Stimulated activated CD4-positive, alpha-beta T cell treated with anti-CD3 and anti-CD28 coated beads, Interleukin-4, amount 100 ng/mL, for 48 hours (primary cell): ENCODE data around the gene RSBN1L.
A peak's percentile ranks its signal among the peaks of the same experiment; 100 is the strongest.

Source experiments
- DNase-seq, 2 donors: peaks; one replicate each; pipeline ENCODE4 v3.0.0-alpha.2; 2020; ENCODE audit warnings: low read depth in 2 of 2

The RSBN1L gene

DNA sequence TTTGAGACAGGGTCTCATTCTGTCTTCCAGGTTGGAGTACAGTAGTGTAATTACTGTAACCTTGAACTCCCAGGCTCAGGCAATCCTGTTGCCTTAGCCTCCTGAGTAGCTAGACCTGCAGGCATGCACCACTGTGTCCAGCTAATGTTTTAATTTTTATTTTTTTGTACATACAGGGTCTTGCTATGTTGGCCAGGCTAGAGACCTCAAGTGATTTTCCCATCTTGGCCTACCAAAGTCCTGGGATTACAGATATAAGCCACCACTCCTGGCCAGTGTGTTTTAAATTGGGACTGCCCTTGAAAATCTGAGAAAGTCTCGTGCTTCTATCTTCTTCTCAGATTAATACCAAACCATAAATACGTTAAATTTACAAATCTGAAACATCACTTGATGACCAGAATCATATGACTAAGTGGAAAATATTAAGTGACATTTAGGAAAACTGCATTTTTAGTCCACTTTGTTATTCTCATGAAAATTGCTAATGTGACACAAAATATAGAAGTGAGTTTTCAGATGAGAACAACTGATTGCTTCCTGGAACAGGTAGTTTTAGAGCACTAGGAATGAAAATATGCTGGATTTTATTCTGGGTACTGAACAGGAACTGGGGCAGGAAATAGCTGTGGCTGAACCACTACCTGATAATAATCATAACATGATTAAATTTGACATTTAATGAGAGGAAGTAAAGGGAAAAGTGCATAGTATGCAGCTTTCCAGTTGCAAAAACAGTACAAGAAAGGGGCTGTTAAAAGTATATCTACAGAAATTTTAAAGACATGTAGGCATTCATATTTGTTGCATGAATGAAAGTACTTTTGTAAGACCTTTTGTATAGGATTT, 106.5 kb downstream of the RSBN1L start:
- no peak for DNase-seq

DNA sequence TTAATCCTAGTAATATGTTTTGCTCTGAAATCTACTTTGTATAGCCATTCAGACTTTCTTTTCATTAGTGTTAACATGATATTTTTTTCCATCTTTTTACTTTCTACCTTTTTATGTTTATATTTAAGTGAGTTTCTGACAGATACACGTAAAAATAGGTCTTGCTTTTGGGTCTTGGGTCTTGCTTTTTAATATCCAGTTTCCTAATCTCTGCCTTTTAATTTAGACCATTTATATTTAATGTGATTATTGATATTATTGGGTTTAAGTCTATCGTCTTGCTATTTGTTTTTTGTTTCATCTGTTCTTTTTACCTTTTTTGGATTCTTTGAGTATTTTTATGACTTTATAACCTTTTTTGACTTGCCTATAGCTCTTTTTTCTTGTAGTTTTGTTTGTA, 110.2 kb downstream of the RSBN1L start:
- no peak for DNase-seq

- no peak for DNase-seq
These were observed 112.3 kb downstream of the RSBN1L start for GRCh38 chr7:77808517-77808916.

DNA sequence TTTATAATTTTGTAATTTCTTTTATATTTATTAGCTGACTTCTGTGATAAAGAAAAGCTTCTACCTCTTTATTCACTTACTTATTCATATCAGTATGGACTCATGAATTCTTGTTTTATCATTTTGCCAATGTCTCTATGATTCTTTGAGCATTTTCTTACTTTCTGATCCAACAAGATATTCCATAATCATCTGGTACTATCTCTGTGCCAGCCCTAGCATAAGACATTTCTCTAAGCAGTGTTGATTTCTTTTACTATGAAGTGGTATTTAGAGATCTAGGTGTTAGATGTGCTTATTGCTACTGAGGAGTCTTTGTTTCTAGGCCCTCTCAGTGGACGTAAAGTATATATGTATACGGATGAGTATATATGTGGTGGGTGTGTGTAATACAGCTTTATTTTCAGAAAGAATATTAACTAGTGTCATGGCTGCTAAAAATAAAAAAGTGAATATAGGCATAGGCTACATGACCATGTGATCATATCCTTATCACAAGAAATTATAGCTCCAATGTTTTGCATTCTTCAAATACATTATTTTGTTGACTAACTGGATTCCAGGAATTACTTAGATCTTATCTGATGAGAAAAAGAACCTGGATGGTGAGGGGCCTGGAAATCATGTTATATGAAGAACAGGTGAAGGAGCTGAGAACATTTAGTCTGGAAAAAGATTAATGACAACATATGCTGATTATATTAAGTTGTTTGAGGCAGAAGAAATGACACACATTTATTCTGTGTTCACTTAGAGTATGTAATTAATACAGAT, 115.4 kb downstream of the RSBN1L start:
- no peak for DNase-seq

DNA sequence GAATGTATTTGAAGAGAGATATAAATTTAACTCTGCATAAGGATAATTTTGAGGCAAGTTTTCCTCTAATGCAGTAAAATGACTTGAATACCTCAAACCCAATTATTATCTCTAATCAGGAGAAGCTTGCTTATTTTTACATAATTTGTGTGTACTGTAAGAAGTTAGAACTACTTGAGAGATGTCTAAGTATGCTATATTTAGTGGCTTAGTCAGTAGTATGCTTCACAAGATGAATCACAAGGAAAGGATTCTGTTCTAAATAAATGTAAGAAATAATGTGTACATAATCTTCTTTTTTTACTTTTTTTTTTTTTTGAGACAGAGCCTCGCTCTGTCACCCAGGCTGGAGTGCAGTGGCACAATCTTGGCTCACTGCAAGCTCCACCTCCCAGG, 116.0 kb downstream of the RSBN1L start:
- no peak for DNase-seq

DNA sequence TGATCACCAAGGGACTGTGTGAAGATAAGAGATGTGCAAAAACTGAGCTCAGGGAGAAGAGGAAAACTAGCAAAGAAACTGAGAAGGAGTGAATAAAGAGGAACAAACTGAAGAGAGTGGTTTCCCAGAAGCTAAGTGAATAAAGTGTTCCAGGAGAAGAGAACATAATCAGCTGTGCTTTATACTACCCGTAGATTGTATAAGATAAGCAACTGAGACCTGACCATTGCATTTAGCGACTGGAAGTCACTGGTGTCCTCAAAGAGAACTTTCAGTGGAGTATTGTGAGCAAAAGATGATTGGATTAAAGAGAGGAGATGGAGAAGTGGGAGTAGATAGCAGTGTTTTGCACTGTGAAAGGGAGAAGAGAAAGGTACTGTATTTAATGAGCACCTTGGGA, 116.9 kb downstream of the RSBN1L start:
- no peak for DNase-seq

GRCh38 chr7:77819021-77819420, 122.8 kb downstream of the RSBN1L start:
- no peak for DNase-seq

DNA sequence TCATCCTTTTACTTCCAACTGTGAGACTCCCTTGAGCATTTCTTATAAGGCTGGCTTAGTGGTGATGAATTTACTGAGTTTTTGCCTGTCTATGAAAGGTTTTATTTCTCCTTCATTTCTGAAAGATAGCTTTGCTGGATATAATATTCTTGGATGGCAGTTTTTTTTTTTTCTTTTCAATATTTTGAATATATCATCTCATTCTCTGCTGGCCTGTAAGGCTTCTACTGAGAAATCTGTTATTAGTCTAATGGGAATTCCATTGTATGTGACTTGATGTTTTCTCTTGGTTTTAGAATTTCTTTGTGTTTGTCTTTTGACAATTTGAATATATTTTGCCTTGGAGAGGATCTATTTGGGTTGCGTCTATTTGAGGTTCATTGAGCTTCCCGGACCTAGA, 124.7 kb downstream of the RSBN1L start:
- DNase-seq: no peak

DNA sequence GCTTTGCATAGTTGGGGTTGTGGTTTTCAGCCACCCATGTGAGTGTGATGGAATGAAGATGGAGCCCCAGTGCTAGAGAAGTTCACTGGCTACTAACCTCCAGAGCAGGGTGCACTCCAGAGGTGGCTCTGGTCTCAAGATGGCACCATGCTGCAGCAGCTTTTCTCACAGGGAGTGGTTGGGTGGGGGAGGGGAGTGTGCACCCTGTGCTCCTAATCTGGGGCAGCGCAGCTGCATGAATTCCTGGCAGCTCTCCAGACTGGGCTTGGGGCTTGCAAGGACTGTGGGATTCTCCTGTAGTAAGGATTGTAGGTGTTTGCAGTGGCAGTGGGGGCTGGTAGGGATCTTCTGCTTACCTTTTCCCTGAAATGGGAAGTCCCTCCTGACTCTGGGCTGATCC, 126.0 kb downstream of the RSBN1L start:
- no peak for DNase-seq

GRCh38 chr7:77823787-77824186, 127.5 kb downstream of the RSBN1L start:
- no peak for DNase-seq

GRCh38 chr7:77824636-77825035, 128.4 kb downstream of the RSBN1L start:
- no peak for DNase-seq

- DNase-seq: no peak
These were observed 128.9 kb downstream of the RSBN1L start for GRCh38 chr7:77825131-77825530.

- no peak for DNase-seq
These were observed 130.0 kb downstream of the RSBN1L start for GRCh38 chr7:77826300-77826699.

GRCh38 chr7:77827999-77828398, 131.7 kb downstream of the RSBN1L start:
- no peak for DNase-seq

DNA sequence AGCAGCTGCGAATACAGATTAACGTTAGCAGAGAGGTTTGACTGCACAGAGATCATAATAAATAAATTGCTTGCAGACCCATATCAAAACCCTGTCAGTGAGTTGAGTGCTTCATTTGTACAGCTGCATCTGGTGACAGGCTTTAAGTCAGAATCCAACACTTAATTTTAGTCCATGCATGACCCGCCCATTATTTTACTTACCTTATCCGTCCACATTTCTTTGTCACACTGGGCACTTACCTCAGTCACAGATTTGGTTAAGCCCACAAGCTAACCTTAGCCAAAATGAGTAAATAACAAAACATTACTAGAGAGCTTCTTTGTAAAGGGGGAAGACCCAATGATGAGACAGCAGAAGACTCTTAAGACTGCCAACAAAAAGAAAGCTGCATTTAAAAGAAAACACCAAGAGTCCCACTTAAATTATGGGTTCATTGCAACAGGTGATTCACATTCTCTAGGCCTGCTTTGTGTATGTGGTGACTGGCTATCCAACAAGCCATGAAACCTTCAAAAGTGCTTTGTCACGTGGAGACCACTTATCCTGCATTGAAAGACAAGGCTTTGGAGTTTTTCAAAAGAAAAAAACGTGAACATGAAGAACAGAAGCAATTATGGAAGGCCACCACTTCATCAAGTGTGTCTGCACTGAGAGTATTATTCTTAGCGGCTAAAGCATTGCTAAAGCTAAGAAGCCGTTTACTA, 134.5 kb downstream of the RSBN1L start:
- no peak for DNase-seq

GRCh38 chr7:77831481-77831880, 135.2 kb downstream of the RSBN1L start:
- peak in 1 of 2 donors; percentile 23 for DNase-seq

DNA sequence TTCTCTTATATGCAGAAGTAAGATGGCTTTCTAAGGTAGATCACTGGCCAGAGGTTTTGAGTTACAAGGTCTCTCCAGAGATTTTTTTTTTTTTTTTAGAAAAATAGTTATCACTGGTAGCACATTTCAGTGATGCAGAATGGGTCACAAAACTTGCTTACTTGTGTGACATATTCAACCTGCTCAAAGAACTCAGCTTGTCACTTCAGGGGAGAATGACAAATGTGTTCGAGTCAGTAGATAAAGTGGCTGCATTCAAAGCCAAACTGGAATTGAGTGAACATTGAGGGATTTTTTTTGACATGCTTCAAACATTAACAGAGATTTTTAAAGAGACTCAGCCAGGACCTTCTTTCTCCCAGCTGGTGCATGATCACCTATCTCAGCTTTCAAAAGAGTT, 135.7 kb downstream of the RSBN1L start:
- DNase-seq: no peak
